GM12878 (cell line): ENCODE data around the gene LALBA. TPM values are rescaled to one million over a fixed set of nuclear protein-coding genes. Genes with fewer than 3 reads are reported as not detected.

Experiments
- ATAC-seq: fragments of 200-7000 bp; cut with Tn5 transposase; 3 replicates; pipeline ENCODE4 v1.9.1; 2020; ENCODE audit warnings: mild to moderate bottlenecking, moderate library complexity
- BruUV-seq: library from RNA; stranded (reverse); fragments of 400-500 nt; replicated peaks from 2 replicates; lab custom pipeline; 2021; lab: Mats Ljungman, UMichigan
- CTCF ChIA-PET: fragments of 300-600 bp; sonication (Branson Sonifier 250); formaldehyde crosslinking; extraction: SDS; loops from one replicate; lab custom pipeline; 2021; ENCODE audit warnings: inconsistent platforms; lab: Yijun Ruan, JAX
- POLR2A ChIA-PET: fragments of 350-600 bp; formaldehyde crosslinking; extraction: SDS; loops from one replicate; lab custom pipeline; 2021; ENCODE audit warnings: inconsistent platforms; lab: Charles Lee
- RAD21 ChIA-PET: fragments of 300-600 bp; sonication (Branson Sonifier 250); formaldehyde crosslinking; loops from one replicate; lab custom pipeline; 2023; ENCODE audit warnings: antibody characterized with exemption; ENCODE audit not compliant: unreplicated experiment; lab: Charles Lee
- SMC1A ChIA-PET: fragments of 300-600 bp; sonication (Branson Sonifier 250); formaldehyde crosslinking; loops from one replicate; lab custom pipeline; 2023; ENCODE audit not compliant: unreplicated experiment, uncharacterized antibody; lab: Charles Lee
- DNase-seq: peaks from one replicate; pipeline ENCODE4 v3.0.0-alpha.2; 2011; ENCODE audit warnings: low read depth, low spot score
- FAIRE-seq: peaks from 3 replicates; lab custom pipeline; 2011; peaks lifted over from hg19 to GRCh38; lab: Jason Lieb, UNC
- H2AFZ ChIP-seq: 2 replicates; pipeline ENCODE4 v1.6.0; 2011; ENCODE audit warnings: low read depth, low read length, control low read depth; ENCODE audit not compliant: control insufficient read depth
- H3K27ac ChIP-seq: 2 replicates; pipeline ENCODE4 v1.5.1; 2011; ENCODE audit warnings: control low read depth; ENCODE audit not compliant: control insufficient read depth, insufficient read depth
- H3K27me3 ChIP-seq, 2 experiments: replicated peaks in 1 of 2; 2 replicates each; pipeline versions ENCODE4 v1.6.0 to v1.6.1; 2011; ENCODE audit warnings: low read length in 1 of 2; ENCODE audit not compliant: control insufficient read depth in 2 of 2, insufficient read depth in 2 of 2
- H3K36me3 ChIP-seq, 2 experiments: 2 replicates each; pipeline ENCODE4 v1.5.1; 2011; ENCODE audit warnings: low read length in 1 of 2; ENCODE audit not compliant: control insufficient read depth in 2 of 2, insufficient read depth in 2 of 2
- H3K4me1 ChIP-seq: 2 replicates; pipeline ENCODE4 v1.6.1; 2011; ENCODE audit warnings: mild to moderate bottlenecking, low read length, moderate library complexity, mixed read lengths; ENCODE audit not compliant: control insufficient read depth, insufficient read depth
- H3K4me2 ChIP-seq: 2 replicates; pipeline ENCODE4 v1.6.0; 2011; ENCODE audit warnings: control low read depth; ENCODE audit not compliant: control insufficient read depth, insufficient read depth
- H3K4me3 ChIP-seq: fragments of 200-600 bp; sonication (generic); 2 replicates; pipeline ENCODE4 v1.5.1; 2016
- H3K79me2 ChIP-seq: 2 replicates; pipeline ENCODE4 v1.6.0; 2011; ENCODE audit warnings: low read length; ENCODE audit not compliant: control insufficient read depth, insufficient read depth
- H3K9ac ChIP-seq: 2 replicates; pipeline ENCODE4 v1.8.0; 2011; ENCODE audit warnings: low read length, control low read depth, mixed read lengths; ENCODE audit not compliant: control insufficient read depth, insufficient read depth
- H3K9me3 ChIP-seq: replicated peaks from 3 replicates; pipeline ENCODE4 v1.5.1; 2011; ENCODE audit warnings: mild to moderate bottlenecking, low read length; ENCODE audit not compliant: control insufficient read depth, insufficient read depth
- H4K20me1 ChIP-seq: 2 replicates; pipeline ENCODE4 v1.6.0; 2011; ENCODE audit not compliant: control insufficient read depth, insufficient read depth
- ATF7 ChIP-seq: fragments of 450-650 bp; IDR thresholded peaks from 2 replicates; pipeline ENCODE4 v1.6.1; 2016; ENCODE audit warnings: low read depth, mild to moderate bottlenecking
- BMI1 ChIP-seq: fragments of 450-650 bp; IDR thresholded peaks from 2 replicates; pipeline ENCODE4 v1.6.1; 2016; ENCODE audit warnings: mild to moderate bottlenecking, moderate library complexity, borderline replicate concordance
- CTCF ChIP-seq, 3 experiments: IDR thresholded peaks in 2 of 3; conservative IDR thresholded peaks in 1 of 3; 2 replicates each; pipeline ENCODE4 v1.5.1; 2011; ENCODE audit warnings: low read depth in 3 of 3, low read length in 3 of 3, mild to moderate bottlenecking in 3 of 3, control low read depth in 2 of 3, moderate library complexity in 2 of 3, inconsistent platforms in 1 of 3, mixed read lengths in 1 of 3; ENCODE audit not compliant: control insufficient read depth in 2 of 3, insufficient read depth in 1 of 3; ENCODE audit errors: extremely low read depth in 1 of 3
- DPF2 ChIP-seq: fragments of 450-650 bp; IDR thresholded peaks from 2 replicates; pipeline ENCODE4 v1.6.1; 2017; ENCODE audit warnings: mild to moderate bottlenecking
- ELK1 ChIP-seq: IDR thresholded peaks from 2 replicates; pipeline ENCODE4 v1.6.1; 2012; ENCODE audit warnings: low read depth, low read length, improper control_type of control experiment
- GATAD2B ChIP-seq: fragments of 450-650 bp; conservative IDR thresholded peaks from 2 replicates; pipeline ENCODE4 v1.6.1; 2017; ENCODE audit warnings: low read depth, mild to moderate bottlenecking, moderate library complexity
- MTA3 ChIP-seq: IDR thresholded peaks from 2 replicates; pipeline ENCODE4 v1.6.1; 2012; ENCODE audit warnings: low read length, inconsistent platforms, borderline replicate concordance
- RBBP5 ChIP-seq: fragments of 200-600 bp; sonication (generic); conservative IDR thresholded peaks from 2 replicates; pipeline ENCODE4 v1.6.1; 2016
- SIN3A ChIP-seq: IDR thresholded peaks from 2 replicates; pipeline ENCODE4 v1.6.1; 2012; ENCODE audit warnings: low read depth, low read length, improper control_type of control experiment
- YY1 ChIP-seq: IDR thresholded peaks from 2 replicates; pipeline ENCODE4 v1.6.1; 2011; ENCODE audit warnings: low read depth, mild to moderate bottlenecking, low read length
- ZBTB11 ChIP-seq: fragments of 450-650 bp; formaldehyde crosslinking; IDR thresholded peaks from 2 replicates; pipeline ENCODE4 v1.5.0; 2022; ENCODE audit warnings: mild to moderate bottlenecking, missing genetic modification characterization
- ZZZ3 ChIP-seq: IDR thresholded peaks from 2 replicates; pipeline ENCODE4 v1.6.1; 2011; ENCODE audit warnings: low read depth; ENCODE audit not compliant: control insufficient read depth, insufficient read length
- WGBS: methylation state at CpG from one replicate; pipeline ENCODE4 v1.1.6; 2016; ENCODE audit warnings: low lambda C conversion rate; ENCODE audit not compliant: insufficient replicate concordance, insufficient coverage; ENCODE audit errors: missing lambda C conversion rate; 5-methylcytosine and 5-hydroxymethylcytosine counted together
- in situ Hi-C: fragments of 300-500 bp; cut with MboI; formaldehyde crosslinking; loops from 9 replicates; pipeline ENCODE4 v1.14.3; 2018; ENCODE audit warnings: mixed read lengths
- intact Hi-C: fragments of 100-400 bp; cut with micrococcal nuclease; formaldehyde crosslinking; loops from one replicate; pipeline ENCODE4 v1.14.2; 2022; ENCODE audit not compliant: unreplicated experiment
- polyA plus RNA-seq, 11 experiments: library from polyadenylated mRNA; depleted of rRNA in 4 of 11; unstranded in 6 of 11; stranded (reverse) in 5 of 11; fragments of >200 nt; fragmentation: Nextera tagmentation in 4 of 11; fragmentation: Illumina TruSeq in 1 of 11; extraction: Ambion mirVana in 4 of 11; extraction: Trizol in 1 of 11; gene quantifications; 1 replicate in 1 of 11; 2 replicates in 10 of 11; pipeline versions ENCODE4 v1.2.1 to v1.2.3, GENCODE V29; 2011 to 2016; ENCODE audit warnings: inconsistent platforms in 2 of 11, missing spikeins in 2 of 11, low read depth in 1 of 11
- total RNA-seq, 4 experiments: library from RNA; depleted of rRNA in 3 of 4; stranded (reverse); fragments of >200 nt in 3 of 4; fragmentation: Illumina TruSeq in 1 of 4; extraction: Trizol in 1 of 4; gene quantifications; 2 replicates each; pipeline versions ENCODE4 v1.2.1 to v1.2.3, GENCODE V29; 2013 to 2021
- TF ChIP-seq, protein P1 (sequence below): IDR thresholded peaks from 2 replicates; pipeline ENCODE4 v1.6.1; 2011; ENCODE audit warnings: low read depth, mild to moderate bottlenecking, low read length, moderate library complexity, borderline replicate concordance; ENCODE audit errors: extremely low read depth
- TF ChIP-seq, protein P2 (sequence below): fragments of 450-650 bp; IDR thresholded peaks from 2 replicates; pipeline ENCODE4 v1.6.1; 2017; ENCODE audit warnings: mild to moderate bottlenecking, moderate library complexity

LALBA gene
- total and polyA plus RNA-seq, 10 of the 15 experiments (the other 5 are each of a cell fraction or from before 2014, with no cell fraction given) = not detected

DNA sequence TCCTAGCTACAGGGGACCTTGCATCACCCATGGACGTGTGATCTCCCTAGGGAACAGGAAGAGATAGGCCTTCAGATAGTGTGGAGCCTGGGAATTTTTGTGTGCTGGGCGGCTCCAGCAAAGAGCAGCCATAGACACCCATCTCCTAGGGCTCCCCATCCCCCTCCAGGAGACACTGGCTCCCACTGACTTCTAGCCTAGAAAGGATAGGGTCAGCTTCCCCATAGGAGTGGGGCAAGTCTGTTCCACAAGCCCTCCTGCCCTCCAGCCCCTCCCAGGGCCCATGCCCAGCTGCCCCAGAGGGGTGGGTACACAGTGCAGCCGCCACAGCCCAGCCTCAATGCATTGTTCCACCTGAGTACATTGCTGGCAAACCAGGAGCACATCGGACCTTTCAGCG lies 16.5 kb upstream of the LALBA start:
- no TSS peak for BruUV-seq
- Histone ChIP-seq H3K79me2 (no peaks in the 10 kb centered on the region), H3K4me2 (no peak overlapping the region), H3K4me3 (no peak overlapping the region), H3K27ac (no peak overlapping the region), H3K36me3 (no peaks in the 10 kb centered on the region), H3K4me1 (no peaks in the 10 kb centered on the region), H3K27me3 (0 out of 4 replicates have a peak, but pooled peaks cover 0 to 3% of the 10 kb centered on the region in 2 experiments), H4K20me1 (no peaks in the 10 kb centered on the region), H2AFZ (no peak overlapping the region), H3K9ac (no peak overlapping the region), H3K9me3 (no peaks in the 10 kb centered on the region)
- RAD21 ChIA-PET = no interaction called here
- 57% methylated on average over 5 of the region's 5 CpGs for WGBS
- POLR2A ChIA-PET = no interaction called here
- FAIRE-seq (no peak), ATAC-seq (no peak), DNase-seq (no peak)
- SMC1A ChIA-PET = no interaction called here
- intact Hi-C loops (no loop called here), in situ Hi-C loops (no loop called here)
- CTCF ChIA-PET = interaction anchor here (1.4 kb wide), 1 partner anchor 31 kb away, joined by 3 read pairs; no protein-coding TSS in a partner anchor
- no peak for TF ChIP-seq DPF2
- TF ChIP-seq, protein P1, sequence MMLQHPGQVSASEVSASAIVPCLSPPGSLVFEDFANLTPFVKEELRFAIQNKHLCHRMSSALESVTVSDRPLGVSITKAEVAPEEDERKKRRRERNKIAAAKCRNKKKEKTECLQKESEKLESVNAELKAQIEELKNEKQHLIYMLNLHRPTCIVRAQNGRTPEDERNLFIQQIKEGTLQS = no peak
- no peak for TF ChIP-seq ELK1
- TF ChIP-seq SIN3A = no peak
- TF ChIP-seq GATAD2B = no peak
- TF ChIP-seq BMI1 = no peak
- TF ChIP-seq ZZZ3 = no peak
- no peak for TF ChIP-seq ATF7
- TF ChIP-seq, protein P2, sequence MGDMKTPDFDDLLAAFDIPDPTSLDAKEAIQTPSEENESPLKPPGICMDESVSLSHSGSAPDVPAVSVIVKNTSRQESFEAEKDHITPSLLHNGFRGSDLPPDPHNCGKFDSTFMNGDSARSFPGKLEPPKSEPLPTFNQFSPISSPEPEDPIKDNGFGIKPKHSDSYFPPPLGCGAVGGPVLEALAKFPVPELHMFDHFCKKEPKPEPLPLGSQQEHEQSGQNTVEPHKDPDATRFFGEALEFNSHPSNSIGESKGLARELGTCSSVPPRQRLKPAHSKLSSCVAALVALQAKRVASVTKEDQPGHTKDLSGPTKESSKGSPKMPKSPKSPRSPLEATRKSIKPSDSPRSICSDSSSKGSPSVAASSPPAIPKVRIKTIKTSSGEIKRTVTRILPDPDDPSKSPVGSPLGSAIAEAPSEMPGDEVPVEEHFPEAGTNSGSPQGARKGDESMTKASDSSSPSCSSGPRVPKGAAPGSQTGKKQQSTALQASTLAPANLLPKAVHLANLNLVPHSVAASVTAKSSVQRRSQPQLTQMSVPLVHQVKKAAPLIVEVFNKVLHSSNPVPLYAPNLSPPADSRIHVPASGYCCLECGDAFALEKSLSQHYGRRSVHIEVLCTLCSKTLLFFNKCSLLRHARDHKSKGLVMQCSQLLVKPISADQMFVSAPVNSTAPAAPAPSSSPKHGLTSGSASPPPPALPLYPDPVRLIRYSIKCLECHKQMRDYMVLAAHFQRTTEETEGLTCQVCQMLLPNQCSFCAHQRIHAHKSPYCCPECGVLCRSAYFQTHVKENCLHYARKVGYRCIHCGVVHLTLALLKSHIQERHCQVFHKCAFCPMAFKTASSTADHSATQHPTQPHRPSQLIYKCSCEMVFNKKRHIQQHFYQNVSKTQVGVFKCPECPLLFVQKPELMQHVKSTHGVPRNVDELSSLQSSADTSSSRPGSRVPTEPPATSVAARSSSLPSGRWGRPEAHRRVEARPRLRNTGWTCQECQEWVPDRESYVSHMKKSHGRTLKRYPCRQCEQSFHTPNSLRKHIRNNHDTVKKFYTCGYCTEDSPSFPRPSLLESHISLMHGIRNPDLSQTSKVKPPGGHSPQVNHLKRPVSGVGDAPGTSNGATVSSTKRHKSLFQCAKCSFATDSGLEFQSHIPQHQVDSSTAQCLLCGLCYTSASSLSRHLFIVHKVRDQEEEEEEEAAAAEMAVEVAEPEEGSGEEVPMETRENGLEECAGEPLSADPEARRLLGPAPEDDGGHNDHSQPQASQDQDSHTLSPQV = no peak
- no peak for TF ChIP-seq RBBP5
- no peak for TF ChIP-seq ZBTB11 (CRISPR knock-in tag)
- no peak for TF ChIP-seq MTA3
- TF ChIP-seq YY1 = no peak
- no peak for TF ChIP-seq CTCF (IDR thresholded peaks at IDR 0.05 in 2 of 3, conservative IDR thresholded peaks at IDR 0.05 in 1 of 3; ENCODE audit: control insufficient read depth in 2 of 3, extremely low read depth in 1 of 3, insufficient read depth in 1 of 3, low read depth in 3 of 3, low read length in 3 of 3)
